ENCODE results near the gene LVRN. TPM values are rescaled to one million over a fixed set of nuclear protein-coding genes. Genes with fewer than 3 reads are reported as not detected.

LVRN gene
- total RNA-seq, 4 donors from 2014 or later, result 1.4 to 7.6 TPM; not detected in 2

GRCh38 chr5:115963566-115963965, 1.3 kb downstream of the LVRN start:
- Histone ChIP-seq H3K4me1 (peaks cover 0 to 20% (median 19%) of the 10 kb centered on the region in 4 donors), H3K9me3 (no peaks in the 10 kb centered on the region), H3K4me3 (no peak overlapping the region), H3K27ac (no peak overlapping the region), H3K36me3 (no peaks in the 10 kb centered on the region), H3K27me3 (peaks cover 67% of the 10 kb centered on the region)
- 39 to 41% methylated on average over 14 to 17 of the region's 17 CpGs for WGBS, 2 donors (ENCODE audit: low coverage in 1 of 2)
- intact Hi-C loops (cut with DNase I; ENCODE audit: low total_unique reads), result no loop called here
- no peak for TF ChIP-seq POLR2AphosphoS5 (IDR thresholded peaks at IDR 0.05)
- TF ChIP-seq, protein P1, sequence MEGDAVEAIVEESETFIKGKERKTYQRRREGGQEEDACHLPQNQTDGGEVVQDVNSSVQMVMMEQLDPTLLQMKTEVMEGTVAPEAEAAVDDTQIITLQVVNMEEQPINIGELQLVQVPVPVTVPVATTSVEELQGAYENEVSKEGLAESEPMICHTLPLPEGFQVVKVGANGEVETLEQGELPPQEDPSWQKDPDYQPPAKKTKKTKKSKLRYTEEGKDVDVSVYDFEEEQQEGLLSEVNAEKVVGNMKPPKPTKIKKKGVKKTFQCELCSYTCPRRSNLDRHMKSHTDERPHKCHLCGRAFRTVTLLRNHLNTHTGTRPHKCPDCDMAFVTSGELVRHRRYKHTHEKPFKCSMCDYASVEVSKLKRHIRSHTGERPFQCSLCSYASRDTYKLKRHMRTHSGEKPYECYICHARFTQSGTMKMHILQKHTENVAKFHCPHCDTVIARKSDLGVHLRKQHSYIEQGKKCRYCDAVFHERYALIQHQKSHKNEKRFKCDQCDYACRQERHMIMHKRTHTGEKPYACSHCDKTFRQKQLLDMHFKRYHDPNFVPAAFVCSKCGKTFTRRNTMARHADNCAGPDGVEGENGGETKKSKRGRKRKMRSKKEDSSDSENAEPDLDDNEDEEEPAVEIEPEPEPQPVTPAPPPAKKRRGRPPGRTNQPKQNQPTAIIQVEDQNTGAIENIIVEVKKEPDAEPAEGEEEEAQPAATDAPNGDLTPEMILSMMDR (IDR thresholded peaks at IDR 0.05), result no peak
- TF ChIP-seq POLR2A (IDR thresholded peaks at IDR 0.05), result no peak
- TF ChIP-seq EP300 (IDR thresholded peaks at IDR 0.05; ENCODE audit: low read depth), result no peak
- no peak for DNase-seq
- in situ Hi-C loops (cut with MboI; ENCODE audit: low pct_ligation_motif_present in 1 of 4, low pct_unique_long_range_greater_than_20kb in 1 of 4, low sequenced_read_pairs in 3 of 4), result no loop called here

GRCh38 chr5:115968770-115969169, 6.5 kb downstream of the LVRN start:
- no peak for DNase-seq
- no peak overlapping the region for H3K27ac ChIP-seq
- H3K36me3 ChIP-seq, result no peaks in the 10 kb centered on the region
- H3K4me1 ChIP-seq, result no peaks in the 10 kb centered on the region
- no peak overlapping the region for H3K4me3 ChIP-seq
- WGBS, 2 donors (ENCODE audit: low coverage in 1 of 2), result 84 to 94% methylated on average over 2 of the region's 2 CpGs
- H3K9me3 ChIP-seq, result no peaks in the 10 kb centered on the region
- in situ Hi-C loops (cut with MboI; ENCODE audit: low pct_ligation_motif_present in 1 of 4, low pct_unique_long_range_greater_than_20kb in 1 of 4, low sequenced_read_pairs in 3 of 4) (no loop called here), intact Hi-C loops (cut with DNase I; ENCODE audit: low total_unique reads) (no loop called here)
- peaks cover 19% of the 10 kb centered on the region for H3K27me3 ChIP-seq
- TF ChIP-seq EP300 (IDR thresholded peaks at IDR 0.05; ENCODE audit: low read depth) (no peak), POLR2AphosphoS5 (IDR thresholded peaks at IDR 0.05) (no peak), POLR2A (IDR thresholded peaks at IDR 0.05) (no peak)
- TF ChIP-seq, protein P1 (IDR thresholded peaks at IDR 0.05), result no peak

DNA sequence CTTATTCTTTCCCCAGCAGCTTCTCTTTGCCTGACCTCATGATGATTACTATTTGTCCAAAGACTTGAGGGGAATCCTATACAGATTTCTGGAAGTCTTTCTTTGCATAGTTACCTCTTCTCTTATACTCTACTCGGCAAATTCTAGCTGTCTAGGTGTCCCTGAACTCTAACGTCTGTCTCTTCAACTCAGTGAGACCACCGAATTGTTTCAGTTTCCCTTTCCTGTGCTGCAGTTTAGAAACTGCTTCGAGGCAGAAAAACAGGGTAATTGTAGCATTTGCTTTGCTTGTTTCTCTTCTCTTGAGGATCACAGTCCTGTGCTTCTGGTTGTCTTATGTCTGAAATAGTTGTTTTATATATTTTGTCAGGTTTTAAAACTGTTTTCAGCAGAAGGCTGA, 14.8 kb downstream of the LVRN start:
- TF ChIP-seq, protein P1 (IDR thresholded peaks at IDR 0.05), result no peak
- TF ChIP-seq POLR2A (IDR thresholded peaks at IDR 0.05) (no peak), POLR2AphosphoS5 (IDR thresholded peaks at IDR 0.05) (no peak)
- in situ Hi-C loops (cut with MboI; ENCODE audit: low pct_ligation_motif_present in 1 of 4, low pct_unique_long_range_greater_than_20kb in 1 of 4, low sequenced_read_pairs in 3 of 4), result no loop called here
- no peaks in the 10 kb centered on the region for H3K4me1 ChIP-seq
- no peaks in the 10 kb centered on the region for H3K27me3 ChIP-seq
- no peak for DNase-seq
- H3K36me3 ChIP-seq, result no peaks in the 10 kb centered on the region
- no peaks in the 10 kb centered on the region for H3K9me3 ChIP-seq
- H3K27ac ChIP-seq, result no peak overlapping the region
- intact Hi-C loops (cut with DNase I; ENCODE audit: low total_unique reads), result no loop called here
- no peak overlapping the region for H3K4me3 ChIP-seq
- WGBS, 2 donors (ENCODE audit: low coverage in 1 of 2), result 51 to 72% methylated on average over 2 to 4 of the region's 4 CpGs

GRCh38 chr5:115977988-115978387, 15.7 kb downstream of the LVRN start:
- intact Hi-C loops (cut with DNase I; ENCODE audit: low total_unique reads), result no loop called here
- WGBS, 2 donors (ENCODE audit: low coverage in 1 of 2), result 35 to 42% methylated on average over 2 of the region's 2 CpGs

DNA sequence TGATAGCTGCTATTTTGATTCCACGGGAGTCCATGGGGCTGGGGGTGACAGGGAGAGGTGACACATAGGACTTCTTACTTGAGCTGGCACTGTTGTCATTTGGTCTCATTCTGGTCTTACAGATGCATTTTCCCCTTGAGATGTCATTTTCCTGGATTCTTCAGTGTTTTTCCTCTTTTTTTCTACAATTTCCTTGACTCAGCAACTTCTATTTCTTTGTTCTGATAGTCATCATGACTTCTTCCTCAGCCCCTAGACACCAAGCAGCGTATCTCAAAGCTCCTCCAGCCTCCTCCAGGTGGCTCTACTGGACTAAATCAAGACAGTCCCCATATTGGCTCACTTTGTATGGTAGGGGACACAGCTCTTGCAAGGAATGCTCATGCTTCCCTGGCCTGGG, 16.5 kb downstream of the LVRN start:
- WGBS, 2 donors (ENCODE audit: low coverage in 1 of 2), result 66 to 80% methylated on average over 2 of the region's 2 CpGs
- in situ Hi-C loops (cut with MboI; ENCODE audit: low pct_ligation_motif_present in 1 of 4, low pct_unique_long_range_greater_than_20kb in 1 of 4, low sequenced_read_pairs in 3 of 4) (no loop called here), intact Hi-C loops (cut with DNase I; ENCODE audit: low total_unique reads) (no loop called here)
- no peaks in the 10 kb centered on the region for H3K4me1 ChIP-seq
- no peak overlapping the region for H3K4me3 ChIP-seq
- H3K27ac ChIP-seq, result peak overlapping the region in 3 of 4 donors; percentile 21 to 47 (median 31)
- H3K36me3 ChIP-seq, result no peaks in the 10 kb centered on the region
- no peaks in the 10 kb centered on the region for H3K9me3 ChIP-seq
- TF ChIP-seq POLR2AphosphoS5 (IDR thresholded peaks at IDR 0.05) (no peak), POLR2A (IDR thresholded peaks at IDR 0.05) (no peak), EP300 (IDR thresholded peaks at IDR 0.05; ENCODE audit: low read depth) (no peak)
- TF ChIP-seq, protein P1 (IDR thresholded peaks at IDR 0.05), result no peak
- H3K27me3 ChIP-seq, result no peaks in the 10 kb centered on the region
- DNase-seq, result no peak

More at GRCh38 chr5:115977988-115978387, 15.7 kb downstream of the LVRN start:
- TF ChIP-seq POLR2AphosphoS5 (IDR thresholded peaks at IDR 0.05) (peak in 1 of 3 donors; percentile 31), EP300 (IDR thresholded peaks at IDR 0.05; ENCODE audit: low read depth) (no peak)
- Histone ChIP-seq H3K36me3 (no peaks in the 10 kb centered on the region), H3K4me1 (no peaks in the 10 kb centered on the region), H3K9me3 (no peaks in the 10 kb centered on the region), H3K27ac (peak overlapping the region in 3 of 4 donors; percentile 20 to 47 (median 21)), H3K4me3 (no peak overlapping the region), H3K27me3 (no peaks in the 10 kb centered on the region)
- in situ Hi-C loops (cut with MboI; ENCODE audit: low pct_ligation_motif_present in 1 of 4, low pct_unique_long_range_greater_than_20kb in 1 of 4, low sequenced_read_pairs in 3 of 4), result no loop called here
- DNase-seq, result no peak
